HepG2 (cell line): ENCODE results near the gene GAREM1. TPM values are rescaled to one million over a fixed set of nuclear protein-coding genes. Genes with fewer than 3 reads are reported as not detected.

Source experiments
- ATAC-seq: fragments of 200-7000 bp; cut with Tn5 transposase; 3 replicates; pipeline ENCODE4 v1.9.1; 2020; ENCODE audit warnings: mild to moderate bottlenecking, moderate library complexity
- BruUV-seq: library from RNA; stranded (reverse); fragments of 400-500 nt; replicated peaks from 2 replicates; lab custom pipeline; 2021; lab: Mats Ljungman, UMichigan
- CTCF ChIA-PET: fragments of 300-600 bp; formaldehyde crosslinking; extraction: SDS; loops from one replicate; lab custom pipeline; 2021; ENCODE audit warnings: low total read pairs, inconsistent platforms, low intra/inter-chr PET ratio; lab: Yijun Ruan, JAX
- POLR2A ChIA-PET: fragments of 350-600 bp; sonication (Branson Sonifier 250); formaldehyde crosslinking; loops from one replicate; lab custom pipeline; 2020; ENCODE audit warnings: antibody characterized with exemption, inconsistent platforms; lab: Yijun Ruan, JAX
- DNase-seq: peaks from one replicate; pipeline ENCODE4 v3.0.0-alpha.2; 2015; ENCODE audit warnings: low spot score
- FAIRE-seq: peaks from 3 replicates; lab custom pipeline; 2011; peaks lifted over from hg19 to GRCh38; lab: Jason Lieb, UNC
- H2AFZ ChIP-seq: one replicate; pipeline ENCODE4 v1.6.1; 2011; ENCODE audit warnings: low read length, inconsistent platforms
- H3K27ac ChIP-seq: fragments of 300-600 bp; 3 replicates; pipeline ENCODE4 v1.8.0; 2011; ENCODE audit warnings: mixed run types, mild to moderate bottlenecking, mixed read lengths, low read length, inconsistent platforms; ENCODE audit not compliant: insufficient read depth; ENCODE audit errors: extremely low read length
- H3K27me3 ChIP-seq, 2 experiments: fragments of 200-600 bp in 1 of 2; 2 replicates in 1 of 2; 3 replicates in 1 of 2; pipeline versions ENCODE4 v1.6.0 to v1.8.0; 2011; ENCODE audit warnings: low read length in 2 of 2, mild to moderate bottlenecking in 2 of 2, moderate library complexity in 2 of 2, inconsistent platforms in 1 of 2; ENCODE audit not compliant: insufficient read depth in 2 of 2, control insufficient read depth in 1 of 2
- H3K36me3 ChIP-seq, 2 experiments: fragments of 200-600 bp in 1 of 2; replicated peaks in 1 of 2; 2 replicates in 1 of 2; 3 replicates in 1 of 2; pipeline versions ENCODE4 v1.5.1 to v1.8.0; 2011; ENCODE audit warnings: low read length in 2 of 2, inconsistent platforms in 1 of 2; ENCODE audit not compliant: insufficient read depth in 2 of 2, control insufficient read depth in 1 of 2
- H3K4me1 ChIP-seq: 2 replicates; pipeline ENCODE4 v1.5.1; 2012; ENCODE audit warnings: low read length, inconsistent platforms; ENCODE audit not compliant: insufficient read depth
- H3K4me2 ChIP-seq: 2 replicates; pipeline ENCODE4 v1.6.0; 2011; ENCODE audit warnings: low read depth, low read length, inconsistent platforms
- H3K4me3 ChIP-seq, 3 experiments: fragments of 200-600 bp in 1 of 3; sonication (generic), shearing (Covaris generic) in 1 of 3; replicated peaks in 1 of 3; 2 replicates each; pipeline ENCODE4 v1.5.1; 2011 to 2016; ENCODE audit warnings: low read length in 3 of 3, inconsistent platforms in 2 of 3, low read depth in 2 of 3, mild to moderate bottlenecking in 2 of 3, control low read depth in 1 of 3, mixed read lengths in 1 of 3; ENCODE audit not compliant: insufficient read depth in 1 of 3
- H3K79me2 ChIP-seq: one replicate; pipeline ENCODE4 v1.6.1; 2011; ENCODE audit warnings: low read length, inconsistent platforms; ENCODE audit not compliant: insufficient read depth
- H3K9ac ChIP-seq: 2 replicates; pipeline ENCODE4 v1.6.0; 2011; ENCODE audit warnings: mild to moderate bottlenecking, low read depth, low read length, inconsistent platforms; ENCODE audit not compliant: insufficient read depth
- H3K9me3 ChIP-seq: 2 replicates; pipeline ENCODE4 v1.5.1; 2012; ENCODE audit warnings: mild to moderate bottlenecking, low read length
- H4K20me1 ChIP-seq: 2 replicates; pipeline ENCODE4 v1.6.0; 2011; ENCODE audit warnings: inconsistent platforms, mild to moderate bottlenecking, low read length, moderate library complexity; ENCODE audit not compliant: insufficient read depth
- CREB1 ChIP-seq, 2 experiments: fragments of 450-650 bp in 1 of 2; IDR thresholded peaks; 2 replicates each; pipeline ENCODE4 v1.6.1; 2016 to 2017; ENCODE audit warnings: control low read depth in 1 of 2, mild to moderate bottlenecking in 1 of 2, missing compliant biosample characterization in 1 of 2, missing genetic modification characterization in 1 of 2
- EHMT2 ChIP-seq: fragments of 200-600 bp; sonication (generic); IDR thresholded peaks from 2 replicates; pipeline ENCODE4 v1.7.0; 2017; ENCODE audit warnings: antibody characterized with exemption, low read depth, low read length, borderline replicate concordance
- GMEB1 ChIP-seq: sonication (generic); formaldehyde crosslinking; IDR thresholded peaks from 2 replicates; pipeline ENCODE4 v1.5.1; 2020; ENCODE audit warnings: missing genetic modification reagents, mild to moderate bottlenecking, borderline replicate concordance
- KAT2B ChIP-seq: fragments of 150-350 bp; IDR thresholded peaks from 2 replicates; pipeline ENCODE4 v1.6.1; 2014; ENCODE audit warnings: low read depth, low read length, borderline replicate concordance
- REST ChIP-seq, 2 experiments: IDR thresholded peaks; 2 replicates each; pipeline ENCODE4 v1.6.1; 2011 to 2012; ENCODE audit warnings: low read length in 2 of 2, borderline replicate concordance in 1 of 2, low read depth in 1 of 2, mild to moderate bottlenecking in 1 of 2, moderate library complexity in 1 of 2
- SATB2 ChIP-seq: sonication (generic); formaldehyde crosslinking; IDR thresholded peaks from 2 replicates; pipeline ENCODE4 v1.5.0; 2020; ENCODE audit warnings: missing genetic modification reagents
- SOX5 ChIP-seq: IDR thresholded peaks from 2 replicates; pipeline ENCODE4 v1.6.1; 2016; ENCODE audit warnings: borderline replicate concordance
- ZNF678 ChIP-seq: sonication (generic); formaldehyde crosslinking; IDR thresholded peaks from 2 replicates; pipeline ENCODE4 v1.4.0; 2020; ENCODE audit warnings: mild to moderate bottlenecking, missing genetic modification reagents
- ZNF710 ChIP-seq: sonication (generic); formaldehyde crosslinking; IDR thresholded peaks from 2 replicates; pipeline ENCODE4 v1.5.0; 2020; ENCODE audit warnings: mild to moderate bottlenecking, missing genetic modification reagents, borderline replicate concordance
- WGBS: methylation state at CpG from one replicate; pipeline ENCODE4 v1.1.6; 2017; ENCODE audit warnings: low lambda C conversion rate; 5-methylcytosine and 5-hydroxymethylcytosine counted together
- in situ Hi-C: cut with HindIII; loops from 2 replicates; pipeline ENCODE4 v1.10.0; 2017; ENCODE audit warnings: low pct_unique_long_range_greater_than_20kb; ENCODE audit not compliant: extremely low pct_ligation_motif_present
- intact Hi-C: fragments of 100-400 bp; cut with micrococcal nuclease; formaldehyde crosslinking; loops from one replicate; pipeline ENCODE4 v1.10.0; 2022; ENCODE audit not compliant: unreplicated experiment
- polyA plus RNA-seq, 8 experiments: library from polyadenylated mRNA; depleted of rRNA in 3 of 8; stranded (reverse) in 7 of 8; unstranded in 1 of 8; fragments of >200 nt; fragmentation: Illumina TruSeq in 4 of 8; extraction: Trizol in 4 of 8; gene quantifications; 2 replicates each; pipeline versions ENCODE4 v1.2.1 to v1.2.3, GENCODE V29; 2011 to 2016; ENCODE audit warnings: low read depth in 4 of 8, missing spikeins in 1 of 8, mixed read lengths in 1 of 8; ENCODE audit not compliant: insufficient read depth in 1 of 8
- total RNA-seq, 5 experiments: library from RNA; depleted of rRNA; stranded (reverse); fragments of >200 nt; fragmentation: Illumina TruSeq; extraction: Trizol; gene quantifications; 2 replicates each; pipeline ENCODE4 v1.2.3, GENCODE V29; 2016; ENCODE audit warnings: low read depth in 1 of 5

GAREM1 gene
- total and polyA plus RNA-seq, 2 of the 13 experiments (the other 11 are each of a cell fraction or from before 2014, with no cell fraction given), result 2.5 to 2.9 TPM

GRCh38 chr18:32328974-32329373 lies 141.7 kb downstream of the GAREM1 start:
- Histone ChIP-seq H2AFZ (no peak overlapping the region), H3K9ac (no peak overlapping the region), H3K27me3 (no peaks in the 10 kb centered on the region), H3K36me3 (no peaks in the 10 kb centered on the region), H3K79me2 (no peaks in the 10 kb centered on the region), H3K4me2 (no peak overlapping the region), H3K9me3 (no peaks in the 10 kb centered on the region), H4K20me1 (no peaks in the 10 kb centered on the region), H3K4me1 (peaks cover 7% of the 10 kb centered on the region; the same call in 1 of the 2 replicates), H3K27ac (no peak overlapping the region), H3K4me3 (no peak overlapping the region)
- WGBS, result 91% methylated on average over 4 of the region's 4 CpGs
- CTCF ChIA-PET, result no interaction called here
- TF ChIP-seq EHMT2, result no peak
- in situ Hi-C loops, result no loop called here
- no TSS peak for BruUV-seq
- intact Hi-C loops, result no loop called here
- FAIRE-seq (no peak), ATAC-seq (no peak), DNase-seq (no peak)
- POLR2A ChIA-PET, result no interaction called here

- no peak overlapping the region for H3K4me2 ChIP-seq
- ChIA-PET POLR2A (no interaction called here), CTCF (no interaction called here)
- no TSS peak for BruUV-seq
- DNase-seq, result no peak
- intact Hi-C loops, result no loop called here
- H3K27me3 ChIP-seq, result no peaks in the 10 kb centered on the region
- in situ Hi-C loops, result no loop called here
- H3K27ac ChIP-seq, result no peak overlapping the region
- no peak for FAIRE-seq
- H3K9ac ChIP-seq, result no peak overlapping the region
- no peak overlapping the region for H2AFZ ChIP-seq
- peaks cover 7% of the 10 kb centered on the region; the same call in 1 of the 2 replicates for H3K4me1 ChIP-seq
- no peaks in the 10 kb centered on the region for H3K79me2 ChIP-seq
- WGBS, result 91% methylated on average over 1 of the region's 1 CpG
- H3K36me3 ChIP-seq, result no peaks in the 10 kb centered on the region
- ATAC-seq, result no peak
- H3K4me3 ChIP-seq, result no peak overlapping the region
- H4K20me1 ChIP-seq, result no peaks in the 10 kb centered on the region
- no peaks in the 10 kb centered on the region for H3K9me3 ChIP-seq
- TF ChIP-seq GMEB1 (CRISPR knock-in tag) (no peak), SOX5 (CRISPR knock-in tag) (no peak), ZNF710 (CRISPR knock-in tag) (no peak), SATB2 (CRISPR knock-in tag) (no peak), KAT2B (no peak), REST (IDR thresholded peaks at IDR 0.05; ENCODE audit: borderline replicate concordance in 1 of 2, low read depth in 1 of 2, low read length in 2 of 2) (no peak), ZNF678 (no peak), CREB1 (IDR thresholded peaks at IDR 0.05) (no peak), CREB1 (CRISPR knock-in tag; IDR thresholded peaks at IDR 0.05) (no peak)
These were observed 142.3 kb downstream of the GAREM1 start for GRCh38 chr18:32328379-32328778.
